GM23338 (cell line): ENCODE results near the gene CTDSP2. TPM values are rescaled to one million over a fixed set of nuclear protein-coding genes. Genes with fewer than 3 reads are reported as not detected.

Experiments used
- ATAC-seq: fragments of 200-7000 bp; cut with Tn5 transposase; 3 replicates; pipeline ENCODE4 v1.9.1; 2020
- DNase-seq: peaks from one replicate; pipeline ENCODE4 v3.0.0-alpha.2; 2015; ENCODE audit warnings: low spot score
- H2AFZ ChIP-seq: fragments of 200-600 bp; sonication (generic); 2 replicates; pipeline ENCODE4 v1.8.0; 2016; ENCODE audit warnings: antibody characterized with exemption, mild to moderate bottlenecking, moderate library complexity
- H3F3A ChIP-seq: fragments of 200-600 bp; sonication (generic); replicated peaks from 2 replicates; pipeline ENCODE4 v1.8.0; 2017; ENCODE audit warnings: antibody characterized with exemption, mixed run types, low read depth
- H3K27ac ChIP-seq: fragments of 200-600 bp; sonication (generic); 2 replicates; pipeline ENCODE4 v1.6.1; 2016; ENCODE audit warnings: low read depth
- H3K27me3 ChIP-seq: fragments of 200-600 bp; sonication (generic); 2 replicates; pipeline ENCODE4 v1.8.0; 2016; ENCODE audit warnings: mild to moderate bottlenecking, mixed run types, moderate library complexity; ENCODE audit not compliant: insufficient read depth
- H3K36me3 ChIP-seq: fragments of 200-600 bp; sonication (generic); 2 replicates; pipeline ENCODE4 v1.8.0; 2016; ENCODE audit warnings: mild to moderate bottlenecking; ENCODE audit not compliant: insufficient read depth
- H3K4me1 ChIP-seq: fragments of 200-600 bp; sonication (generic); 2 replicates; pipeline ENCODE4 v1.8.0; 2016; ENCODE audit warnings: mild to moderate bottlenecking, moderate library complexity; ENCODE audit not compliant: insufficient read depth
- H3K4me2 ChIP-seq: fragments of 200-600 bp; sonication (generic); 2 replicates; pipeline ENCODE4 v1.7.1; 2017; ENCODE audit warnings: mixed run types
- H3K4me3 ChIP-seq: fragments of 200-600 bp; sonication (generic); 2 replicates; pipeline ENCODE4 v1.6.1; 2016; ENCODE audit warnings: mixed run types
- H3K79me2 ChIP-seq: fragments of 200-600 bp; sonication (generic); replicated peaks from 2 replicates; pipeline ENCODE4 v1.8.0; 2017; ENCODE audit warnings: mild to moderate bottlenecking; ENCODE audit not compliant: insufficient read depth
- H3K9me2 ChIP-seq: fragments of 200-600 bp; sonication (generic); 2 replicates; pipeline ENCODE4 v1.8.0; 2017; ENCODE audit not compliant: insufficient read depth
- H4K20me1 ChIP-seq: fragments of 200-600 bp; sonication (generic); replicated peaks from 2 replicates; pipeline ENCODE4 v1.8.0; 2017; ENCODE audit warnings: mild to moderate bottlenecking; ENCODE audit not compliant: insufficient read depth
- H3K27ac Mint-ChIP-seq: 2 replicates; pipeline ENCODE4 v1.8.0; 2020; ENCODE audit warnings: inconsistent platforms, mild to moderate bottlenecking, moderate library complexity, mixed read lengths
- H3K27me3 Mint-ChIP-seq: 3 replicates; pipeline ENCODE4 v1.8.0; 2022; ENCODE audit warnings: low read depth, mild to moderate bottlenecking, moderate library complexity, mixed read lengths, inconsistent platforms; ENCODE audit not compliant: insufficient read depth, poor library complexity
- H3K36me3 Mint-ChIP-seq: 3 replicates; pipeline ENCODE4 v1.8.0; 2021; ENCODE audit warnings: low read depth, mild to moderate bottlenecking, inconsistent platforms, moderate library complexity, mixed read lengths
- H3K4me1 Mint-ChIP-seq: 3 replicates; pipeline ENCODE4 v1.8.0; 2020; ENCODE audit warnings: mild to moderate bottlenecking, inconsistent platforms, mixed read lengths
- H3K4me3 Mint-ChIP-seq: 3 replicates; pipeline ENCODE4 v1.8.0; 2021; ENCODE audit warnings: moderate library complexity, mild to moderate bottlenecking, inconsistent platforms, mixed read lengths
- H3K9me3 Mint-ChIP-seq: 3 replicates; pipeline ENCODE4 v1.8.0; 2020; ENCODE audit warnings: moderate library complexity, mild to moderate bottlenecking, inconsistent platforms, mixed read lengths
- CREB1 ChIP-seq: fragments of 250-450 bp; sonication (Bioruptor Pico); IDR thresholded peaks from 2 replicates; pipeline ENCODE4 v1.5.0; 2020; ENCODE audit warnings: low read depth, mild to moderate bottlenecking, moderate library complexity
- ETS1 ChIP-seq: IDR thresholded peaks from 2 replicates; pipeline ENCODE4 v1.6.1; 2016; ENCODE audit warnings: antibody characterized with exemption
- EZH2 ChIP-seq: fragments of 200-600 bp; sonication (generic); IDR thresholded peaks from one replicate; pipeline ENCODE4 v1.8.0; 2017; ENCODE audit warnings: antibody characterized with exemption, mild to moderate bottlenecking, low read depth; ENCODE audit not compliant: unreplicated experiment
- EZH2phosphoT487 ChIP-seq: fragments of 200-600 bp; sonication (generic); IDR thresholded peaks from one replicate; pipeline ENCODE4 v1.8.1; 2018; ENCODE audit warnings: antibody characterized with exemption; ENCODE audit not compliant: unreplicated experiment
- JUNB ChIP-seq: IDR thresholded peaks from one replicate; pipeline ENCODE4 v1.6.1; 2016; ENCODE audit warnings: antibody characterized with exemption; ENCODE audit not compliant: unreplicated experiment
- NANOG ChIP-seq: IDR thresholded peaks from 2 replicates; pipeline ENCODE4 v1.6.1; 2016; ENCODE audit warnings: antibody characterized with exemption, borderline replicate concordance
- REST ChIP-seq: IDR thresholded peaks from one replicate; pipeline ENCODE4 v1.6.1; 2018; ENCODE audit warnings: antibody characterized with exemption; ENCODE audit not compliant: unreplicated experiment
- STAT1 ChIP-seq: IDR thresholded peaks from one replicate; pipeline ENCODE4 v1.6.1; 2016; ENCODE audit warnings: antibody characterized with exemption; ENCODE audit not compliant: unreplicated experiment
- ZNF114 ChIP-seq: fragments of 250-450 bp; sonication (Bioruptor Pico); IDR thresholded peaks from 2 replicates; pipeline ENCODE4 v1.5.0; 2020; ENCODE audit warnings: mild to moderate bottlenecking, moderate library complexity
- ZNF331 ChIP-seq: fragments of 250-450 bp; sonication (Bioruptor Pico); IDR thresholded peaks from 2 replicates; pipeline ENCODE4 v1.5.0; 2020; ENCODE audit warnings: low read depth, mild to moderate bottlenecking, moderate library complexity
- ZNF462 ChIP-seq: fragments of 250-450 bp; sonication (Bioruptor Pico); IDR thresholded peaks from 2 replicates; pipeline ENCODE4 v1.5.0; 2020; ENCODE audit warnings: mild to moderate bottlenecking, moderate library complexity
- polyA plus RNA-seq: library from polyadenylated mRNA; unstranded; fragments of >200 nt; fragmentation: Nextera tagmentation; extraction: Ambion mirVana; gene quantifications from 2 replicates; pipeline ENCODE4 v1.2.1, GENCODE V29; 2016
- total RNA-seq: library from RNA; depleted of rRNA; stranded (reverse); fragments of >200 nt; shearing (Covaris generic); gene quantifications from 2 replicates; pipeline ENCODE4 v1.2.3, GENCODE V29; 2014

CTDSP2 gene
- total and polyA plus RNA-seq, 2 experiments from 2014 or later, result 22.8 to 81.9 TPM

- Histone ChIP-seq H2AFZ (no peak overlapping the region), H3K79me2 (no peaks in the 10 kb centered on the region), H3K4me3 (no peak overlapping the region), H3F3A (no peaks in the 10 kb centered on the region), H3K27ac (no peak overlapping the region), H3K9me2 (no peaks in the 10 kb centered on the region), H3K4me2 (no peak overlapping the region), H3K36me3 (peaks cover 36% of the 10 kb centered on the region), H4K20me1 (peaks cover 4% of the 10 kb centered on the region), H3K4me1 (no peaks in the 10 kb centered on the region), H3K27me3 (no peaks in the 10 kb centered on the region)
- Mint-ChIP-seq H3K4me1 (no peaks in the 10 kb centered on the region), H3K27ac (no peak overlapping the region), H3K36me3 (peaks cover 37% of the 10 kb centered on the region), H3K9me3 (no peaks in the 10 kb centered on the region), H3K4me3 (no peak overlapping the region), H3K27me3 (no peaks in the 10 kb centered on the region)
- ATAC-seq, result no peak
- TF ChIP-seq ETS1 (no peak), ZNF114 (CRISPR knock-in tag) (no peak), CREB1 (no peak), ZNF462 (CRISPR knock-in tag) (no peak), EZH2 (no peak), REST (no peak), ZNF331 (CRISPR knock-in tag) (no peak), EZH2phosphoT487 (no peak), JUNB (no peak), STAT1 (no peak), NANOG (no peak)
- DNase-seq, result no peak
These were observed 48.6 kb downstream of the CTDSP2 start for GRCh38 chr12:57797933-57798332.
